Activated T-cell treated with anti-CD3 and anti-CD28 coated beads, Interleukin-2, amount 50 U/mL, for 24 hours (primary cell): ENCODE data around the gene TGM3.

ENCODE experiments used
- DNase-seq: peaks from one replicate; pipeline ENCODE4 v3.0.0-alpha.2; 2020
- H3K27ac Mint-ChIP-seq: 2 replicates; pipeline ENCODE4 v1.8.0; 2020; ENCODE audit warnings: mild to moderate bottlenecking, mixed read lengths
- H3K27me3 Mint-ChIP-seq: 2 replicates; pipeline ENCODE4 v1.8.0; 2020; ENCODE audit warnings: mixed read lengths
- H3K36me3 Mint-ChIP-seq: 2 replicates; pipeline ENCODE4 v1.8.0; 2020; ENCODE audit warnings: low read depth, mixed read lengths
- H3K4me1 Mint-ChIP-seq: 2 replicates; pipeline ENCODE4 v1.8.0; 2020; ENCODE audit warnings: low read depth, mixed read lengths
- H3K4me3 Mint-ChIP-seq: 2 replicates; pipeline ENCODE4 v1.8.0; 2020; ENCODE audit warnings: mild to moderate bottlenecking, moderate library complexity, mixed read lengths
- H3K9me3 Mint-ChIP-seq: 2 replicates; pipeline ENCODE4 v1.8.0; 2020; ENCODE audit warnings: mixed read lengths

The TGM3 gene

GRCh38 chr20:2273634-2274302 is 22.0 kb upstream of the TGM3 start:
- Mint-ChIP-seq H3K4me3 (no peak overlapping the region), H3K36me3 (no peaks in the 10 kb centered on the region), H3K27ac (no peak overlapping the region), H3K27me3 (peaks cover 13% of the 10 kb centered on the region), H3K9me3 (no peaks in the 10 kb centered on the region), H3K4me1 (no peaks in the 10 kb centered on the region)
- DNase-seq = no peak

- Mint-ChIP-seq H3K36me3 (no peaks in the 10 kb centered on the region), H3K4me1 (peaks cover 2% of the 10 kb centered on the region), H3K4me3 (no peak overlapping the region), H3K27me3 (peaks cover 10% of the 10 kb centered on the region), H3K27ac (no peak overlapping the region), H3K9me3 (no peaks in the 10 kb centered on the region)
- no peak for DNase-seq
These were observed 19.8 kb upstream of the TGM3 start for GRCh38 chr20:2276015-2276414.

- H3K9me3 Mint-ChIP-seq = no peaks in the 10 kb centered on the region
- H3K27ac Mint-ChIP-seq = no peak overlapping the region
- H3K36me3 Mint-ChIP-seq = no peaks in the 10 kb centered on the region
- H3K4me3 Mint-ChIP-seq = no peak overlapping the region
- peaks cover 2% of the 10 kb centered on the region for H3K4me1 Mint-ChIP-seq
- peaks cover 8% of the 10 kb centered on the region for H3K27me3 Mint-ChIP-seq
- no peak for DNase-seq
These were observed 16.5 kb upstream of the TGM3 start for GRCh38 chr20:2279253-2279779.

GRCh38 chr20:2280082-2280481 is 15.7 kb upstream of the TGM3 start:
- no peak overlapping the region for H3K4me3 Mint-ChIP-seq
- H3K27me3 Mint-ChIP-seq = peaks cover 8% of the 10 kb centered on the region
- H3K4me1 Mint-ChIP-seq = peaks cover 2% of the 10 kb centered on the region
- H3K9me3 Mint-ChIP-seq = no peaks in the 10 kb centered on the region
- DNase-seq = no peak
- no peaks in the 10 kb centered on the region for H3K36me3 Mint-ChIP-seq
- no peak overlapping the region for H3K27ac Mint-ChIP-seq

- Mint-ChIP-seq H3K36me3 (no peaks in the 10 kb centered on the region), H3K27ac (no peak overlapping the region), H3K4me1 (peaks cover 2% of the 10 kb centered on the region), H3K4me3 (no peak overlapping the region), H3K9me3 (no peaks in the 10 kb centered on the region), H3K27me3 (peaks cover 8% of the 10 kb centered on the region)
- DNase-seq = no peak
These were observed 14.2 kb upstream of the TGM3 start for GRCh38 chr20:2281563-2281962.

GRCh38 chr20:2282181-2282580 is 13.6 kb upstream of the TGM3 start:
- Mint-ChIP-seq H3K27ac (no peak overlapping the region), H3K4me3 (no peak overlapping the region)
- DNase-seq = no peak

GRCh38 chr20:2283706-2284423 is 11.9 kb upstream of the TGM3 start:
- Mint-ChIP-seq H3K4me1 (peaks cover 4% of the 10 kb centered on the region), H3K36me3 (no peaks in the 10 kb centered on the region), H3K27me3 (peaks cover 3% of the 10 kb centered on the region), H3K27ac (no peak overlapping the region), H3K9me3 (no peaks in the 10 kb centered on the region), H3K4me3 (no peak overlapping the region)
- no peak for DNase-seq

More at GRCh38 chr20:2282181-2282580, 13.6 kb upstream of the TGM3 start:
- Mint-ChIP-seq H3K9me3 (no peaks in the 10 kb centered on the region), H3K4me1 (peaks cover 2% of the 10 kb centered on the region), H3K36me3 (no peaks in the 10 kb centered on the region), H3K27me3 (peaks cover 8% of the 10 kb centered on the region)

- H3K9me3 Mint-ChIP-seq = no peaks in the 10 kb centered on the region
- no peak overlapping the region for H3K27ac Mint-ChIP-seq
- H3K27me3 Mint-ChIP-seq = peaks cover 9% of the 10 kb centered on the region
- no peak overlapping the region for H3K4me3 Mint-ChIP-seq
- H3K4me1 Mint-ChIP-seq = peaks cover 2% of the 10 kb centered on the region
- DNase-seq = no peak
- H3K36me3 Mint-ChIP-seq = no peaks in the 10 kb centered on the region
These were observed 10.6 kb upstream of the TGM3 start for GRCh38 chr20:2285193-2285592.

- Mint-ChIP-seq H3K36me3 (no peaks in the 10 kb centered on the region), H3K27ac (no peak overlapping the region), H3K9me3 (no peaks in the 10 kb centered on the region), H3K27me3 (peaks cover 9% of the 10 kb centered on the region), H3K4me1 (peaks cover 2% of the 10 kb centered on the region), H3K4me3 (no peak overlapping the region)
- no peak for DNase-seq
These were observed 10.2 kb upstream of the TGM3 start for GRCh38 chr20:2285613-2286012.

GRCh38 chr20:2287504-2287903 is 8.3 kb upstream of the TGM3 start:
- Mint-ChIP-seq H3K27ac (no peak overlapping the region), H3K4me3 (no peak overlapping the region), H3K36me3 (no peaks in the 10 kb centered on the region), H3K4me1 (peaks cover 2% of the 10 kb centered on the region), H3K27me3 (peaks cover 10% of the 10 kb centered on the region), H3K9me3 (no peaks in the 10 kb centered on the region)
- no peak for DNase-seq

- peaks cover 2% of the 10 kb centered on the region for H3K4me1 Mint-ChIP-seq
- no peak overlapping the region for H3K4me3 Mint-ChIP-seq
- DNase-seq = no peak
- no peaks in the 10 kb centered on the region for H3K36me3 Mint-ChIP-seq
- H3K27me3 Mint-ChIP-seq = peaks cover 10% of the 10 kb centered on the region
- no peak overlapping the region for H3K27ac Mint-ChIP-seq
- no peaks in the 10 kb centered on the region for H3K9me3 Mint-ChIP-seq
These were observed 6.3 kb upstream of the TGM3 start for GRCh38 chr20:2289475-2289874.

GRCh38 chr20:2290486-2290885 is 5.3 kb upstream of the TGM3 start:
- Mint-ChIP-seq H3K36me3 (no peaks in the 10 kb centered on the region), H3K4me1 (peaks cover 2% of the 10 kb centered on the region), H3K27me3 (peaks cover 10% of the 10 kb centered on the region), H3K4me3 (no peak overlapping the region), H3K27ac (no peak overlapping the region), H3K9me3 (no peaks in the 10 kb centered on the region)
- DNase-seq = no peak

- Mint-ChIP-seq H3K27ac (no peak overlapping the region), H3K4me1 (peaks cover 2% of the 10 kb centered on the region), H3K4me3 (no peak overlapping the region), H3K27me3 (peaks cover 10% of the 10 kb centered on the region), H3K9me3 (no peaks in the 10 kb centered on the region), H3K36me3 (no peaks in the 10 kb centered on the region)
- no peak for DNase-seq
These were observed 3.2 kb upstream of the TGM3 start for GRCh38 chr20:2292416-2293110.

- Mint-ChIP-seq H3K27ac (no peak overlapping the region), H3K9me3 (no peaks in the 10 kb centered on the region), H3K36me3 (no peaks in the 10 kb centered on the region), H3K27me3 (peaks cover 11% of the 10 kb centered on the region), H3K4me3 (no peak overlapping the region), H3K4me1 (peaks cover 2% of the 10 kb centered on the region)
- no peak for DNase-seq
These were observed 2.3 kb upstream of the TGM3 start for GRCh38 chr20:2293486-2293885.

- H3K4me3 Mint-ChIP-seq = no peak overlapping the region
- H3K4me1 Mint-ChIP-seq = no peaks in the 10 kb centered on the region
- peaks cover 16% of the 10 kb centered on the region for H3K27me3 Mint-ChIP-seq
- H3K36me3 Mint-ChIP-seq = no peaks in the 10 kb centered on the region
- no peak for DNase-seq
- H3K27ac Mint-ChIP-seq = no peak overlapping the region
- H3K9me3 Mint-ChIP-seq = no peaks in the 10 kb centered on the region
These were observed 1.8 kb upstream of the TGM3 start for GRCh38 chr20:2293971-2294370.
